T-helper 1 cell (primary cell): Measurements from ENCODE around the gene ZBTB12.
"Not testable (repeated sequence)": the region's sequence is repeated elsewhere in the genome, so short reads cannot be mapped to it uniquely, and the experiment has no call there.

Experiments
- DNase-seq, 5 donors: peaks; one replicate each; pipeline ENCODE4 v3.0.0-alpha.2; 2012 to 2020

ZBTB12 gene

GRCh38 chr6:31919624-31920303 lies 17.9 kb upstream of the ZBTB12 start:
- DNase-seq = no peak

GRCh38 chr6:31918069-31918720 lies 16.3 kb upstream of the ZBTB12 start:
- no peak for DNase-seq

- no peak for DNase-seq
Observed at GRCh38 chr6:31915756-31916155, 13.9 kb upstream of the ZBTB12 start.

- DNase-seq = no peak
Observed at GRCh38 chr6:31915351-31915750, 13.5 kb upstream of the ZBTB12 start.

GRCh38 chr6:31911826-31912585 lies 10.1 kb upstream of the ZBTB12 start:
- DNase-seq = no peak

- DNase-seq = not testable (repeated sequence)
Observed at GRCh38 chr6:31909298-31909697, 7.4 kb upstream of the ZBTB12 start.

- DNase-seq = no peak
Observed at GRCh38 chr6:31908791-31909190, 6.9 kb upstream of the ZBTB12 start.

GRCh38 chr6:31908255-31908654 lies 6.4 kb upstream of the ZBTB12 start:
- DNase-seq = not testable (repeated sequence)

- DNase-seq = no peak
Observed at GRCh38 chr6:31907158-31907813, 5.4 kb upstream of the ZBTB12 start.

GRCh38 chr6:31906727-31907126 lies 4.8 kb upstream of the ZBTB12 start:
- not testable (repeated sequence) for DNase-seq

GRCh38 chr6:31906122-31906521 lies 4.2 kb upstream of the ZBTB12 start:
- no peak for DNase-seq

- no peak for DNase-seq
Observed at GRCh38 chr6:31905041-31905440, 3.2 kb upstream of the ZBTB12 start.

GRCh38 chr6:31903957-31904356 lies 2.1 kb upstream of the ZBTB12 start:
- DNase-seq = no peak

GRCh38 chr6:31901415-31901952 lies 402 bp downstream of the ZBTB12 start:
- DNase-seq = peak; percentile 40 to 62 (median 56)

GRCh38 chr6:31900917-31901414 lies 920 bp downstream of the ZBTB12 start:
- DNase-seq = no peak

- DNase-seq = no peak
Observed at GRCh38 chr6:31899882-31900722, 1.8 kb downstream of the ZBTB12 start.

GRCh38 chr6:31899215-31899614 lies 2.7 kb downstream of the ZBTB12 start:
- no peak for DNase-seq

- DNase-seq = peak in 2 of 5 donors; percentile 25 to 45
Observed at GRCh38 chr6:31898383-31899011, 3.4 kb downstream of the ZBTB12 start.

GRCh38 chr6:31897612-31898382 lies 4.1 kb downstream of the ZBTB12 start, which contains the start of gene EHMT2:
Gene EHMT2, minus strand, starts transcription at chr6:31897698. Its CDS starts 21 bp downstream, at chr6:31897677.
- DNase-seq = peak; percentile 70 to 86 (median 74)
